Esophagus squamous epithelium (tissue), 4 donors: ENCODE results near the gene KIF26A.

Experiments
- POLR2A ChIP-seq, 4 donors: fragments of 450-650 bp; IDR thresholded peaks; one replicate each; pipeline ENCODE4 v1.6.1; 2017; ENCODE audit warnings: antibody characterized with exemption in 4 of 4, mild to moderate bottlenecking in 4 of 4, moderate library complexity in 3 of 4
- TF ChIP-seq, protein P1 (sequence below), 6 experiments: fragments of 450-650 bp in 4 of 6; fragments of 200-600 bp in 2 of 6; sonication (generic) in 2 of 6; IDR thresholded peaks; one replicate each; pipeline ENCODE4 v1.5.1; 2016 to 2019; ENCODE audit warnings: antibody characterized with exemption in 6 of 6, mild to moderate bottlenecking in 4 of 6, moderate library complexity in 4 of 6

DNA sequence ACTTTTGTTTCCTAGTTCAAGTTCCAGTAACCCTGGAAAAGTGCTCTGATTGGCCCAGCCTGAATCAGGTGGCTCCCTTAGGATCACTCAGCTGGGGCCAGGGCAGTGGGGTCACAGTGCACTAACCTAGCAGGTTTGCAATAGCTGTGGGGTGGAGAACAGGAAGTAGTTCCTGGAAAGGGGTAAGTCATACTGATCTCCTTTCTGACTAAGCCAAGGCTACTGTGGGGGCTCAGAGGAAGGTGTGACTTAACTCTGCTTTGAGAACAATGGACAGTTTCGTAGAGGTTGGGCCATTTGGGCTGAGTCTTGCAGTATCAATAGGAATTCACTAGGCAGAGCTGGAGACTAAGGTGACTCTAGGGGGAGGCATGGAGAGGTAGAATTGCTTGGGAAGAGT is 89.4 kb downstream of the KIF26A start:
- TF ChIP-seq, protein P1, sequence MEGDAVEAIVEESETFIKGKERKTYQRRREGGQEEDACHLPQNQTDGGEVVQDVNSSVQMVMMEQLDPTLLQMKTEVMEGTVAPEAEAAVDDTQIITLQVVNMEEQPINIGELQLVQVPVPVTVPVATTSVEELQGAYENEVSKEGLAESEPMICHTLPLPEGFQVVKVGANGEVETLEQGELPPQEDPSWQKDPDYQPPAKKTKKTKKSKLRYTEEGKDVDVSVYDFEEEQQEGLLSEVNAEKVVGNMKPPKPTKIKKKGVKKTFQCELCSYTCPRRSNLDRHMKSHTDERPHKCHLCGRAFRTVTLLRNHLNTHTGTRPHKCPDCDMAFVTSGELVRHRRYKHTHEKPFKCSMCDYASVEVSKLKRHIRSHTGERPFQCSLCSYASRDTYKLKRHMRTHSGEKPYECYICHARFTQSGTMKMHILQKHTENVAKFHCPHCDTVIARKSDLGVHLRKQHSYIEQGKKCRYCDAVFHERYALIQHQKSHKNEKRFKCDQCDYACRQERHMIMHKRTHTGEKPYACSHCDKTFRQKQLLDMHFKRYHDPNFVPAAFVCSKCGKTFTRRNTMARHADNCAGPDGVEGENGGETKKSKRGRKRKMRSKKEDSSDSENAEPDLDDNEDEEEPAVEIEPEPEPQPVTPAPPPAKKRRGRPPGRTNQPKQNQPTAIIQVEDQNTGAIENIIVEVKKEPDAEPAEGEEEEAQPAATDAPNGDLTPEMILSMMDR (IDR thresholded peaks at IDR 0.05): no peak
- TF ChIP-seq POLR2A (IDR thresholded peaks at IDR 0.05): no peak
